Endothelial cell of umbilical vein (primary cell): Measurements from ENCODE around the gene ATP5PD. TPM values are rescaled to one million over a fixed set of nuclear protein-coding genes. Genes with fewer than 3 reads are reported as not detected.

Source experiments
- BruUV-seq: library from RNA; stranded (reverse); fragments of 400-500 nt; replicated peaks from 2 replicates; lab custom pipeline; 2021; lab: Mats Ljungman, UMichigan
- CTCF ChIA-PET: fragments of 300-600, 350-600 bp; sonication (Branson Sonifier 250); formaldehyde crosslinking; loops from one replicate; lab custom pipeline; 2021; ENCODE audit warnings: antibody characterized with exemption, inconsistent platforms; lab: Charles Lee
- POLR2A ChIA-PET: fragments of 300-600, 350-600 bp; sonication (Branson Sonifier 250); formaldehyde crosslinking; loops from one replicate; lab custom pipeline; 2021; ENCODE audit warnings: antibody characterized with exemption, inconsistent platforms; lab: Charles Lee
- DNase-seq: peaks from one replicate; pipeline ENCODE4 v3.0.0-alpha.2; 2011; ENCODE audit warnings: low read depth, low spot score
- FAIRE-seq: peaks from 2 replicates; lab custom pipeline; 2011; peaks lifted over from hg19 to GRCh38; lab: Jason Lieb, UNC
- H2AFZ ChIP-seq: 2 replicates; pipeline ENCODE4 v1.6.0; 2012; ENCODE audit warnings: low read depth, low read length, control low read depth, inconsistent platforms
- H3K27ac ChIP-seq: 2 replicates; pipeline ENCODE4 v1.5.1; 2011; ENCODE audit warnings: low read depth, mild to moderate bottlenecking, control low read depth, low read length, moderate library complexity; ENCODE audit not compliant: insufficient read depth
- H3K27me3 ChIP-seq, 2 experiments: 2 replicates each; pipeline versions ENCODE4 v1.6.0 to v1.6.1; 2011; ENCODE audit warnings: low read length in 2 of 2, mixed read lengths in 1 of 2; ENCODE audit not compliant: control insufficient read depth in 2 of 2, insufficient read depth in 2 of 2
- H3K36me3 ChIP-seq, 2 experiments: 2 replicates in 1 of 2; 3 replicates in 1 of 2; pipeline ENCODE4 v1.5.1; 2011; ENCODE audit warnings: low read length in 2 of 2, mild to moderate bottlenecking in 1 of 2, moderate library complexity in 1 of 2; ENCODE audit not compliant: control insufficient read depth in 2 of 2, insufficient read depth in 2 of 2; ENCODE audit errors: extremely low read depth in 1 of 2
- H3K4me1 ChIP-seq: 3 replicates; pipeline ENCODE4 v1.5.1; 2011; ENCODE audit warnings: mild to moderate bottlenecking, low read length; ENCODE audit not compliant: control insufficient read depth, insufficient read depth; ENCODE audit errors: extremely low read depth
- H3K4me2 ChIP-seq: 2 replicates; pipeline ENCODE4 v1.6.1; 2011; ENCODE audit warnings: low read length, control low read depth, mixed read lengths; ENCODE audit not compliant: insufficient read depth
- H3K4me3 ChIP-seq, 3 experiments: fragments of 200-600 bp in 1 of 3; sonication (generic), shearing (Covaris generic) in 1 of 3; replicated peaks in 1 of 3; 2 replicates each; pipeline ENCODE4 v1.5.1; 2011 to 2016; ENCODE audit warnings: control low read depth in 3 of 3, low read length in 3 of 3, mild to moderate bottlenecking in 2 of 3, inconsistent platforms in 1 of 3, low read depth in 1 of 3, moderate library complexity in 1 of 3; ENCODE audit not compliant: insufficient read depth in 1 of 3
- H3K79me2 ChIP-seq: 2 replicates; pipeline ENCODE4 v1.6.0; 2012; ENCODE audit warnings: low read length, inconsistent platforms; ENCODE audit not compliant: control insufficient read depth, insufficient read depth
- H3K9ac ChIP-seq: replicated peaks from 2 replicates; pipeline ENCODE3; 2011; ENCODE audit warnings: low read length, control low read depth; ENCODE audit not compliant: insufficient read depth; ENCODE audit errors: extremely low read depth
- H3K9me1 ChIP-seq: replicated peaks from 3 replicates; pipeline ENCODE4 v1.6.0; 2011; ENCODE audit warnings: mild to moderate bottlenecking, low read length; ENCODE audit not compliant: control insufficient read depth, insufficient read depth; ENCODE audit errors: extremely low read depth
- H3K9me3 ChIP-seq: replicated peaks from 2 replicates; pipeline ENCODE4 v1.5.1; 2012; ENCODE audit warnings: low read length, inconsistent platforms; ENCODE audit not compliant: control insufficient read depth, insufficient read depth
- H4K20me1 ChIP-seq: replicated peaks from 2 replicates; pipeline ENCODE3; 2011; ENCODE audit warnings: mild to moderate bottlenecking, low read length; ENCODE audit not compliant: control insufficient read depth, insufficient read depth; ENCODE audit errors: extremely low read depth
- CTCF ChIP-seq, 2 donors: IDR thresholded peaks; 1 replicate in 1 of 2; 2 replicates in 1 of 2; pipeline ENCODE4 v1.5.1; 2011; ENCODE audit warnings: low read length in 2 of 2, mild to moderate bottlenecking in 2 of 2, moderate library complexity in 2 of 2, control low read depth in 1 of 2, inconsistent platforms in 1 of 2, low read depth in 1 of 2; ENCODE audit not compliant: insufficient read depth in 1 of 2; ENCODE audit errors: extremely low read depth in 1 of 2
- EZH2 ChIP-seq: IDR thresholded peaks from 2 replicates; pipeline ENCODE4 v1.6.1; 2012; ENCODE audit warnings: borderline replicate concordance, low read depth, mild to moderate bottlenecking, moderate library complexity, low read length, inconsistent platforms; ENCODE audit not compliant: severe bottlenecking
- FOS ChIP-seq: IDR thresholded peaks from 2 replicates; pipeline ENCODE4 v1.6.1; 2011; ENCODE audit warnings: mild to moderate bottlenecking, low read length, moderate library complexity, borderline replicate concordance; ENCODE audit not compliant: insufficient read depth
- GATA2 ChIP-seq: IDR thresholded peaks from 2 replicates; pipeline ENCODE4 v1.7.0; 2011; ENCODE audit warnings: low read depth, mild to moderate bottlenecking, moderate library complexity, mixed read lengths, low read length; ENCODE audit not compliant: insufficient read length, insufficient read depth
- JUN ChIP-seq: IDR thresholded peaks from 2 replicates; pipeline ENCODE4 v1.6.1; 2011; ENCODE audit warnings: borderline replicate concordance, low read depth; ENCODE audit not compliant: insufficient read length, insufficient read depth
- MAX ChIP-seq: IDR thresholded peaks from 2 replicates; pipeline ENCODE4 v1.6.1; 2011; ENCODE audit not compliant: insufficient read depth, insufficient read length
- MYC ChIP-seq: IDR thresholded peaks from one replicate; pipeline ENCODE4 v1.6.1; 2011; ENCODE audit warnings: mild to moderate bottlenecking, low read depth, low read length
- POLR2A ChIP-seq: IDR thresholded peaks from 2 replicates; pipeline ENCODE4 v1.6.1; 2012; ENCODE audit warnings: low read depth, mild to moderate bottlenecking, control low read depth, low read length
- POLR2AphosphoS5 ChIP-seq: IDR thresholded peaks from 2 replicates; pipeline ENCODE4 v1.6.1; 2012; ENCODE audit warnings: low read depth, mild to moderate bottlenecking, control low read depth, low read length, moderate library complexity; ENCODE audit not compliant: insufficient read depth
- dilution Hi-C: fragments of 300-500 bp; cut with MboI; formaldehyde crosslinking; loops from one replicate; pipeline ENCODE4 v1.15.0; 2019; ENCODE audit warnings: low sequenced_read_pairs; ENCODE audit not compliant: extremely low pct_ligation_motif_present
- intact Hi-C: fragments of 100-400 bp; cut with micrococcal nuclease; formaldehyde crosslinking; loops from one replicate; pipeline ENCODE4 v1.10.0; 2022
- polyA plus RNA-seq, 4 experiments: library from polyadenylated mRNA; depleted of rRNA in 3 of 4; stranded (reverse) in 3 of 4; unstranded in 1 of 4; fragments of >200 nt; gene quantifications; 2 replicates each; pipeline versions ENCODE4 v1.2.1 to v1.2.3, GENCODE V29; 2011 to 2012; ENCODE audit warnings: missing spikeins in 1 of 4
- small RNA-seq: library from RNA; depleted of rRNA; stranded (forward); fragments of <200 nt; gene quantifications from one replicate; pipeline ENCODE3, GENCODE V24; 2012; ENCODE audit warnings: low replicate concordance, low read depth; ENCODE audit not compliant: insufficient read depth, insufficient read length
- total RNA-seq: library from RNA; stranded (reverse); gene quantifications from 2 replicates; pipeline ENCODE4 v1.2.3, GENCODE V29; 2021

Gene ATP5PD
- total and polyA plus RNA-seq, 2 donors (not counting 3 experiments of a cell fraction or from before 2014, with no cell fraction given), result 182 to 200 TPM

GRCh38 chr17:74990581-74991105 is 56.1 kb downstream of the ATP5PD start:
- Histone ChIP-seq H3K36me3 (no peaks in the 10 kb centered on the region), H4K20me1 (no peaks in the 10 kb centered on the region), H3K4me1 (peaks cover 9% of the 10 kb centered on the region), H2AFZ (no peak overlapping the region), H3K9me3 (no peaks in the 10 kb centered on the region), H3K27me3 (no peaks in the 10 kb centered on the region), H3K4me2 (no peak overlapping the region), H3K9me1 (no peaks in the 10 kb centered on the region), H3K4me3 (no peak overlapping the region), H3K9ac (no peak overlapping the region), H3K79me2 (peaks cover 21% of the 10 kb centered on the region), H3K27ac (no peak overlapping the region)
- FAIRE-seq, result no peak
- dilution Hi-C loops (no loop called here), intact Hi-C loops (no loop called here)
- DNase-seq, result no peak
- POLR2A ChIA-PET, result no interaction called here
- TF ChIP-seq POLR2AphosphoS5 (no peak), EZH2 (no peak), MYC (no peak), CTCF (IDR thresholded peaks at IDR 0.05; ENCODE audit: extremely low read depth in 1 of 2, insufficient read depth in 1 of 2, low read depth in 1 of 2, low read length in 2 of 2) (no peak), POLR2A (no peak), JUN (no peak), GATA2 (no peak), FOS (no peak), MAX (no peak)
- CTCF ChIA-PET, result interaction anchor here (0.6 to 1.7 kb wide), 4 partner anchors 22 to 86 kb away, joined by 3 to 8 read pairs (median 3); partner anchors contain the start of gene MRPL58
- BruUV-seq, result no TSS peak

Small RNA genes lying within 50 kb of the gene (small RNA-seq; reads per million reads assigned to genes)
- gene AC111186.1, result not detected
- gene RF00019, result not detected
- not detected for gene RN7SL573P
- not detected for gene RNU6-362P

Other genes starting within 250 kb of the ATP5PD start
- 0.09 and 0.60 TPM in 2 replicates for gene GRIN2C, start 187.1 kb downstream of the ATP5PD start, total RNA-seq
- gene GRIN2C, start 187.1 kb downstream of the ATP5PD start, polyA plus RNA-seq, result 0.03 and 0.04 TPM in 2 replicates
- 30.9 and 33.4 TPM in 2 replicates for gene FDXR, start 174.0 kb downstream of the ATP5PD start, total RNA-seq
- gene FDXR, start 174.0 kb downstream of the ATP5PD start, polyA plus RNA-seq, result 19.7 and 20.4 TPM in 2 replicates
- not detected in 2 replicates for gene FADS6, start 153.3 kb downstream of the ATP5PD start, total RNA-seq
- not detected in 2 replicates for gene FADS6, start 153.3 kb downstream of the ATP5PD start, polyA plus RNA-seq
- not detected in 2 replicates for gene USH1G, start 123.7 kb downstream of the ATP5PD start, total RNA-seq
- gene USH1G, start 123.7 kb downstream of the ATP5PD start, polyA plus RNA-seq, result not detected in 2 replicates
- not detected in 2 replicates for gene OTOP2, start 122.7 kb downstream of the ATP5PD start, total RNA-seq
- gene OTOP2, start 122.7 kb downstream of the ATP5PD start, polyA plus RNA-seq, result not detected in 2 replicates
- gene OTOP3, start 111.1 kb downstream of the ATP5PD start, total RNA-seq, result not detected in 2 replicates
- gene OTOP3, start 111.1 kb downstream of the ATP5PD start, polyA plus RNA-seq, result not detected in 2 replicates
- 36.8 and 41.4 TPM in 2 replicates for gene HID1, start 74.2 kb downstream of the ATP5PD start, total RNA-seq
- gene HID1, start 74.2 kb downstream of the ATP5PD start, polyA plus RNA-seq, result 53.3 and 63.4 TPM in 2 replicates
- 34.9 and 36.7 TPM in 2 replicates for gene CDR2L, start 59.3 kb downstream of the ATP5PD start, total RNA-seq
- gene CDR2L, start 59.3 kb downstream of the ATP5PD start, polyA plus RNA-seq, result 22.2 and 23.1 TPM in 2 replicates
- gene MRPL58, start 34.3 kb downstream of the ATP5PD start, total RNA-seq, result 38.0 and 38.8 TPM in 2 replicates
- gene MRPL58, start 34.3 kb downstream of the ATP5PD start, polyA plus RNA-seq, result 28.7 and 43.7 TPM in 2 replicates
- 20.6 and 23.2 TPM in 2 replicates for gene KCTD2, start 256 bp upstream of the ATP5PD start, total RNA-seq
- gene KCTD2, start 256 bp upstream of the ATP5PD start, polyA plus RNA-seq, result 24.3 and 24.8 TPM in 2 replicates
- 16.4 and 17.4 TPM in 2 replicates for gene SLC16A5, start 41.0 kb upstream of the ATP5PD start, total RNA-seq
- 23.3 and 31.9 TPM in 2 replicates for gene SLC16A5, start 41.0 kb upstream of the ATP5PD start, polyA plus RNA-seq
- 14.5 and 15.7 TPM in 2 replicates for gene ARMC7, start 63.0 kb upstream of the ATP5PD start, total RNA-seq
- gene ARMC7, start 63.0 kb upstream of the ATP5PD start, polyA plus RNA-seq, result 11.8 and 13.1 TPM in 2 replicates
- 32.6 and 39.2 TPM in 2 replicates for gene NT5C, start 84.8 kb upstream of the ATP5PD start, total RNA-seq
- gene NT5C, start 84.8 kb upstream of the ATP5PD start, polyA plus RNA-seq, result 29.1 and 38.0 TPM in 2 replicates
- gene JPT1, start 107.5 kb upstream of the ATP5PD start, total RNA-seq, result 352 and 364 TPM in 2 replicates
- 143 and 212 TPM in 2 replicates for gene JPT1, start 107.5 kb upstream of the ATP5PD start, polyA plus RNA-seq
- gene SUMO2, start 136.0 kb upstream of the ATP5PD start, total RNA-seq, result 424 and 437 TPM in 2 replicates
- gene SUMO2, start 136.0 kb upstream of the ATP5PD start, polyA plus RNA-seq, result 62.0 and 75.6 TPM in 2 replicates
- 98.3 and 105 TPM in 2 replicates for gene NUP85, start 158.7 kb upstream of the ATP5PD start, total RNA-seq
- gene NUP85, start 158.7 kb upstream of the ATP5PD start, polyA plus RNA-seq, result 116 and 120 TPM in 2 replicates
- gene GGA3, start 214.6 kb upstream of the ATP5PD start, total RNA-seq, result 39.2 and 62.9 TPM in 2 replicates
- gene GGA3, start 214.6 kb upstream of the ATP5PD start, polyA plus RNA-seq, result 41.2 and 41.6 TPM in 2 replicates
- gene MRPS7, start 214.9 kb upstream of the ATP5PD start, total RNA-seq, result 65.7 and 79.8 TPM in 2 replicates
- 74.8 and 82.8 TPM in 2 replicates for gene MRPS7, start 214.9 kb upstream of the ATP5PD start, polyA plus RNA-seq
- gene MIF4GD, start 224.3 kb upstream of the ATP5PD start, total RNA-seq, result 12.3 and 12.4 TPM in 2 replicates
- gene MIF4GD, start 224.3 kb upstream of the ATP5PD start, polyA plus RNA-seq, result 35.7 and 37.1 TPM in 2 replicates
- 16.8 and 20.9 TPM in 2 replicates for gene SLC25A19, start 242.5 kb upstream of the ATP5PD start, total RNA-seq
- gene SLC25A19, start 242.5 kb upstream of the ATP5PD start, polyA plus RNA-seq, result 20.0 and 20.6 TPM in 2 replicates